ENCODE results near the gene NPM1.

DNA sequence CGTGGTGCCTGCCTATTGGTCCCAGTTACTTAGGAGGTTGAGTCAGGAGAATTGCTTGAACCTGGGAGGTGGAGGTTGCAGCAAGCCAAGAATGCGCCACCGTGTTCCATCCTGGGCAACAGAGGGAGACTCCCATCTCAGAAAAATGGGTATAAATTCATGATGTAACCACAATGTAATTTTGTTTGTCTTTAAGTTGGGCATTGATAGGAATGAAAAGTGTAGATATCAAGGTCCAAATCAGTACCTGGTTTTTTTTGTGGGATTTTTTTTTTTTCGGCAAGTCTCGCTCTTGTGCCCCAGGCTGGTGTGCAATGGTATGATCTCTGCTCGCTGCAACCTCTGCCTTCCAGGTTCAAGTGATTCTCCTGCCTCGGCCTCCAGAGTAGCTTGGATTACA, 7.4 kb downstream of the NPM1 start:
- TF ChIP-seq TAF1 (conservative IDR thresholded peaks at IDR 0.05) (no peak), NR2F2 (IDR thresholded peaks at IDR 0.05) (no peak), SP1 (IDR thresholded peaks at IDR 0.05) (no peak), EGR1 (IDR thresholded peaks at IDR 0.05; ENCODE audit: low read depth in 2 of 2) (no peak), YY1 (IDR thresholded peaks at IDR 0.05) (no peak), FOXA1 (IDR thresholded peaks at IDR 0.05) (no peak), FOXA2 (IDR thresholded peaks at IDR 0.05) (no peak)
- TF ChIP-seq, protein P1, sequence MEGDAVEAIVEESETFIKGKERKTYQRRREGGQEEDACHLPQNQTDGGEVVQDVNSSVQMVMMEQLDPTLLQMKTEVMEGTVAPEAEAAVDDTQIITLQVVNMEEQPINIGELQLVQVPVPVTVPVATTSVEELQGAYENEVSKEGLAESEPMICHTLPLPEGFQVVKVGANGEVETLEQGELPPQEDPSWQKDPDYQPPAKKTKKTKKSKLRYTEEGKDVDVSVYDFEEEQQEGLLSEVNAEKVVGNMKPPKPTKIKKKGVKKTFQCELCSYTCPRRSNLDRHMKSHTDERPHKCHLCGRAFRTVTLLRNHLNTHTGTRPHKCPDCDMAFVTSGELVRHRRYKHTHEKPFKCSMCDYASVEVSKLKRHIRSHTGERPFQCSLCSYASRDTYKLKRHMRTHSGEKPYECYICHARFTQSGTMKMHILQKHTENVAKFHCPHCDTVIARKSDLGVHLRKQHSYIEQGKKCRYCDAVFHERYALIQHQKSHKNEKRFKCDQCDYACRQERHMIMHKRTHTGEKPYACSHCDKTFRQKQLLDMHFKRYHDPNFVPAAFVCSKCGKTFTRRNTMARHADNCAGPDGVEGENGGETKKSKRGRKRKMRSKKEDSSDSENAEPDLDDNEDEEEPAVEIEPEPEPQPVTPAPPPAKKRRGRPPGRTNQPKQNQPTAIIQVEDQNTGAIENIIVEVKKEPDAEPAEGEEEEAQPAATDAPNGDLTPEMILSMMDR (IDR thresholded peaks at IDR 0.05; ENCODE audit: low read depth, low read length, missing input control), result no peak
- TF ChIP-seq, protein P2, sequence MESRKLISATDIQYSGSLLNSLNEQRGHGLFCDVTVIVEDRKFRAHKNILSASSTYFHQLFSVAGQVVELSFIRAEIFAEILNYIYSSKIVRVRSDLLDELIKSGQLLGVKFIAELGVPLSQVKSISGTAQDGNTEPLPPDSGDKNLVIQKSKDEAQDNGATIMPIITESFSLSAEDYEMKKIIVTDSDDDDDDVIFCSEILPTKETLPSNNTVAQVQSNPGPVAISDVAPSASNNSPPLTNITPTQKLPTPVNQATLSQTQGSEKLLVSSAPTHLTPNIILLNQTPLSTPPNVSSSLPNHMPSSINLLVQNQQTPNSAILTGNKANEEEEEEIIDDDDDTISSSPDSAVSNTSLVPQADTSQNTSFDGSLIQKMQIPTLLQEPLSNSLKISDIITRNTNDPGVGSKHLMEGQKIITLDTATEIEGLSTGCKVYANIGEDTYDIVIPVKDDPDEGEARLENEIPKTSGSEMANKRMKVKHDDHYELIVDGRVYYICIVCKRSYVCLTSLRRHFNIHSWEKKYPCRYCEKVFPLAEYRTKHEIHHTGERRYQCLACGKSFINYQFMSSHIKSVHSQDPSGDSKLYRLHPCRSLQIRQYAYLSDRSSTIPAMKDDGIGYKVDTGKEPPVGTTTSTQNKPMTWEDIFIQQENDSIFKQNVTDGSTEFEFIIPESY (IDR thresholded peaks at IDR 0.05), result no peak
- TF ChIP-seq, protein P3, sequence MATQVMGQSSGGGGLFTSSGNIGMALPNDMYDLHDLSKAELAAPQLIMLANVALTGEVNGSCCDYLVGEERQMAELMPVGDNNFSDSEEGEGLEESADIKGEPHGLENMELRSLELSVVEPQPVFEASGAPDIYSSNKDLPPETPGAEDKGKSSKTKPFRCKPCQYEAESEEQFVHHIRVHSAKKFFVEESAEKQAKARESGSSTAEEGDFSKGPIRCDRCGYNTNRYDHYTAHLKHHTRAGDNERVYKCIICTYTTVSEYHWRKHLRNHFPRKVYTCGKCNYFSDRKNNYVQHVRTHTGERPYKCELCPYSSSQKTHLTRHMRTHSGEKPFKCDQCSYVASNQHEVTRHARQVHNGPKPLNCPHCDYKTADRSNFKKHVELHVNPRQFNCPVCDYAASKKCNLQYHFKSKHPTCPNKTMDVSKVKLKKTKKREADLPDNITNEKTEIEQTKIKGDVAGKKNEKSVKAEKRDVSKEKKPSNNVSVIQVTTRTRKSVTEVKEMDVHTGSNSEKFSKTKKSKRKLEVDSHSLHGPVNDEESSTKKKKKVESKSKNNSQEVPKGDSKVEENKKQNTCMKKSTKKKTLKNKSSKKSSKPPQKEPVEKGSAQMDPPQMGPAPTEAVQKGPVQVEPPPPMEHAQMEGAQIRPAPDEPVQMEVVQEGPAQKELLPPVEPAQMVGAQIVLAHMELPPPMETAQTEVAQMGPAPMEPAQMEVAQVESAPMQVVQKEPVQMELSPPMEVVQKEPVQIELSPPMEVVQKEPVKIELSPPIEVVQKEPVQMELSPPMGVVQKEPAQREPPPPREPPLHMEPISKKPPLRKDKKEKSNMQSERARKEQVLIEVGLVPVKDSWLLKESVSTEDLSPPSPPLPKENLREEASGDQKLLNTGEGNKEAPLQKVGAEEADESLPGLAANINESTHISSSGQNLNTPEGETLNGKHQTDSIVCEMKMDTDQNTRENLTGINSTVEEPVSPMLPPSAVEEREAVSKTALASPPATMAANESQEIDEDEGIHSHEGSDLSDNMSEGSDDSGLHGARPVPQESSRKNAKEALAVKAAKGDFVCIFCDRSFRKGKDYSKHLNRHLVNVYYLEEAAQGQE (IDR thresholded peaks at IDR 0.05), result no peak
- TF ChIP-seq, protein P4, sequence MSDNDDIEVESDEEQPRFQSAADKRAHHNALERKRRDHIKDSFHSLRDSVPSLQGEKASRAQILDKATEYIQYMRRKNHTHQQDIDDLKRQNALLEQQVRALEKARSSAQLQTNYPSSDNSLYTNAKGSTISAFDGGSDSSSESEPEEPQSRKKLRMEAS (IDR thresholded peaks at IDR 0.05), result no peak

All from liver (tissue), 3 donors.